ENCODE data around the gene IMPA2. TPM values are rescaled to one million over a fixed set of nuclear protein-coding genes. Genes with fewer than 3 reads are reported as not detected.
A peak's percentile ranks its signal among the peaks of the same experiment; 100 is the strongest.
"Not testable (repeated sequence)": the region's sequence is repeated elsewhere in the genome, so short reads cannot be mapped to it uniquely, and the experiment has no call there.

IMPA2 gene
- 100 to 1,000 TPM in 1 of 3 donors, 10 to 100 TPM in 2; 25.3 to 271 (median 32.6) TPM for polyA plus RNA-seq

DNA sequence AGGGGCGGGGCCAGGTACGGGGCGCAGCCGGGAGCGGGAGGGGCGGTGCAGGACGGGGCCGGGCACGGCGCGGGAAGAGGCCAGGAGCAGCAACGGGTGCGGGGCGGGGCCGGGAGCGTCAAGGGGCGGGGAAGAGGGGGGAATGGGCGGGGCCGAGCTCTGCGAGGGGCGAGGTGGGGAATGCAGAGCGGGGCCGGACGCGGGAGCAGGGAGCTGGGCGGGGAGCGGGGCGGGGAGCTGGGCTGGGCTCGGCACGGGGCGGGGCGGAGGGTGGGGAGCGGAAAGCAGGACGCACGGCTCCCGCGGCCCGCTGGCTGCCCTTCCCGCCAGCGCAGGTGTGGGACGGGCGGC is at the start of gene IMPA2:
IMPA2 (plus strand) TSS at position 316 of the 351 bp plus-strand sequence. CDS start 163 bp downstream, outside the sequence.
- 0 to 2% (median 1%) methylated on average over 12 to 42 of the region's 42 CpGs for WGBS, 3 donors
- peak within 1 kb of the TSS; percentile 31 for H3K27ac ChIP-seq (ENCODE audit: low read depth, low read length)

- 93 to 94% (median 93%) methylated on average over 14 of the region's 14 CpGs for WGBS, 3 donors
- H3K27ac ChIP-seq (ENCODE audit: low read depth, low read length): no peak overlapping the region
Observed at GRCh38 chr18:11932393-11932792, 48.9 kb upstream of the IMPA2 start.

DNA sequence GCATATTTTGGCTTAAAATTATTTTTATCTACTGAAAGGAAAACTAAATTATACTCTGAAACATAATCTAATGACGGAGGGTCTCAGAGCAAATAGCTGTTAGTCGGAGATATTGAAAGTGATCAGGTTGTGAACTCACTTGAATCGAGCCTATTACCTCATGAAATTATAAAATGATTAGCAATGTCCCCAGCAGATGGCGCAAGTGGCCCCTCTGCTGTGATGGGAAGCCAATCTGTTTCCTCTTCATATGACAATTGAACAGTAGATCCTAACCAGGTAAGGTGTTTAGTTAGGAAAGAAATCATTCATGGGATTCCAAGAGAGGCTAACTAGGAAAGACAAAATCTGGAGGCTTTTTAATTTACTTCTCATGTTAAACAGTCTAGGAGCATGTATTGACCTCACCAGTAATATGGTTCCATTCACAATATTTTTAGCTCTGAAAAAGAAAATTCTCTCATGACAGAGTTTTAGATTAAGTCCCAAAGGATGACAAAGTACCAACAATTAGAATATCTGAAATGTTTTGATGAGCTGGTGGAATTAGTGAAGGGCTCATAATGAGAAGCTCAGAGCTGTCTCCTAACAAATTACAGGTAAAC is 43.3 kb upstream of the IMPA2 start:
- H3K27ac ChIP-seq (ENCODE audit: low read depth, low read length): no peak overlapping the region
- 1 to 7% (median 2%) methylated on average over 4 of the region's 4 CpGs for WGBS, 3 donors

DNA sequence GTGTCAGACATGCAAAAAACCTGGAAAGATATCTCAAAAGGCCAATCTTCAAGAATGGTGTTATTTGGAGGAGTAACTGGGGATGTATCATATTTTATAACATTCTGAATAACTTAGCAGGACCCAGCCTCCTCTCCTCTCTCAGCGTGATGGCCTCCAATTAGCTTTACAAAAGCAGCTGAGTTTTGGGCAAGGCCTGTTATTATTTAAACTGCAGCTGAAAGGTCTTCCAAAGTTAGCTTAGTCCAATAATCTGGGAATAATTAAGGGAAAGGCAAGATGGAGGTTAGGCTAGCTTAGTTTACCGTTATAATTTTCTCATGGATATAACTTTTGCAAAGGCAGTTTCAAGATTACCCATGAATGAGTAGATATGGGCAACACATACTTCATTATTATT is 40.4 kb upstream of the IMPA2 start:
- WGBS, 3 donors: 76 to 92% (median 85%) methylated on average over 2 of the region's 2 CpGs
- no peak overlapping the region for H3K27ac ChIP-seq (ENCODE audit: low read depth, low read length)

- 77 to 86% (median 84%) methylated on average over 6 of the region's 6 CpGs for WGBS, 3 donors
- no peak overlapping the region for H3K27ac ChIP-seq (ENCODE audit: low read depth, low read length)
Observed at GRCh38 chr18:11943551-11943950, 37.8 kb upstream of the IMPA2 start.

DNA sequence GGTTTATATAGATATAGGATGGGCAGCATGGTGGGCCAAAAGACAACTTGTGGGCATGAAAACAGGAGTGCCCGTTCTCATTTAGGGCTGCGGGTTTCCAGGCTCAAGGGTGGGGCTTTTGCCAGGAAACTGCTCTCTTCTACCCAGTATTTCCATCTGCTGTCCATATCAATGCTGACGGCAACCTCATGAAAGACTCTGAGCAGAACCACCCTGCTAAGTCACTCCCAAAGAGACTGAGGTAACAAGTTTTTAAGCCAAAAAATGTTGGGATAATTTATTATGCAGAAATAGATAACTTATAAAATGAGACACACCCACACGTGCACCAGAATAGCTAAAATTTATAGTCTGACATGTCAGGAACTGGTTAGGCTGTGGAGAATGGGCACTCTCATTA is 37.1 kb upstream of the IMPA2 start:
- no peak overlapping the region for H3K27ac ChIP-seq (ENCODE audit: low read depth, low read length)
- WGBS, 3 donors: 77 to 87% (median 78%) methylated on average over 4 of the region's 4 CpGs

- WGBS, 3 donors: 71 to 94% (median 84%) methylated on average over 5 of the region's 5 CpGs
Observed at GRCh38 chr18:11944786-11945185, 36.5 kb upstream of the IMPA2 start.

DNA sequence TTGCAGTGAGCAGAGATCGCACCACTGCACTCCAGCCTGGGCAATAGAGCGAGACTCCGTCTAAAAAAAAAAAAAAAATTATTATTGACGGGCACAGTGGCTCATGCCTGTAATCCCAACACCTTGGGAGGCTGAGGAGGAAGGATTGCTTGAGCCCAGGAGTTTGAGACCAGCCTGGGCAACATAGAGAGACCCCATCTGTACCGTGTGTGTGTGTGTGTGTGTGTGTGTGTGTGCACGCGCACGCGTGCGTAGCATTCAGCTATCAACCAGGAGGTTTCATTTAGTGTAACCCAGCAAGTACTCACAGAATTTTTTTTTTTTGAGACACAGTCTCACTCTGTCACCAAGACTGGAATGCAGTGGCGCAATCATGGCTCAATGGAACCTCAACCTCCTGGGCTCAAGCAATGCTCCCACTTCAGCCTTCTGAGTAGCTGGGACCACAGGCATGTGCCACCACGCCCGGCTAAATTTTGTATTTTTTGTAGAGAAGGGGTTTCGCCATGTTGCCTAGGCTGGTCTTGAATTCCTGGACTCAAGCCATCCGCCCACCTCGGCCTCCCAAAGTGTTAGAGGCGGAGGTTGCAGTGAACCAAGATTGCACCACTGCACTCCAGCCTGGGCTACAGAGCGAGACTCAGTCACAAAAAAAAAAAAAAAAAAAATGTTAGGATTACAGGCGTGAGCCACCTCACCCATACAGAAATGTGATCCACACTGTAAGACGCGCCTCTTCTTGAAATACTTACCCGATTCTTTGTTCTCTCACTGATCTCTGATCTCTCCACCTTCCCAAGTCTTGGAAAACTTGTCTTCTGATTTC is 35.3 kb upstream of the IMPA2 start:
- 80 to 85% (median 83%) methylated on average over 22 of the region's 22 CpGs for WGBS, 3 donors
- H3K27ac ChIP-seq (ENCODE audit: low read depth, low read length): not testable (repeated sequence)

More at GRCh38 chr18:11944786-11945185, 36.5 kb upstream of the IMPA2 start:
- H3K27ac ChIP-seq (ENCODE audit: low read depth, low read length): no peak overlapping the region

GRCh38 chr18:11946756-11947155 is 34.6 kb upstream of the IMPA2 start:
- H3K27ac ChIP-seq (ENCODE audit: low read depth, low read length): peak overlapping the region; percentile 91
- 8 to 30% (median 23%) methylated on average over 3 of the region's 3 CpGs for WGBS, 3 donors

- peak overlapping the region; percentile 35 for H3K27ac ChIP-seq (ENCODE audit: low read depth, low read length)
- WGBS, 3 donors: 7 to 10% (median 8%) methylated on average over 55 of the region's 55 CpGs
Observed at GRCh38 chr18:11947214-11948191, 33.8 kb upstream of the IMPA2 start.

DNA sequence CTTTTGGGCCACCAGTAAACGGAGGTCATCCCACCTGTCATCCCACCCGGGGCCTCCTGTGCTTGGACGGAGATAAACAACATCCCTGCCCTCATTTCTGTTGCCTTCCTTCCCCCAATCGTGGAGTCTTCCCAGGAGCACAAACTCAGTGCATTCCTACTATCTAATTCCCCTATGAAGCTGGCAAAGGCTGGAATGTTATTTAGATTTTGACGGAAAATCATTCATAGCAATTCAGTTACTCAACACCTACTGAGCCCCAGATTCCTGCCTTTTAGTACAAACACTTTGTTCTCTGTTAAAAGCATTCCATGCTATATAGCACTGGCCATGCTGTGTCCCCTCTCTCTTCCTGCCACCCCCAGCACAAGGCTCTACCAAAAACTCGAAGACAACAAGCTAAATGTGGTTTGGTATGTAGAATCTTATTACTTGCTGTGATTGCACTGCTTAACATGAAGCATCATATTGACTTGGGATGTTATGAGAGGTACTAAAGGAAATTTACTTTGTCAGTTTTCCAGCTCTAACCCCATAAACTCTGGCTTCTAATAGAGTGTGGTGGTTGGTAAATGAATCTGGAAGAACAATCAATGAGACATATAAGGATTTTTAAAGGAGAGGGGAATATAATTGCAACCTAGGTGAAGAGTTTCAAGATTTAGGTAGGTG is 32.3 kb upstream of the IMPA2 start:
- no peak overlapping the region for H3K27ac ChIP-seq (ENCODE audit: low read depth, low read length)
- 41 to 78% (median 76%) methylated on average over 6 of the region's 6 CpGs for WGBS, 3 donors

DNA sequence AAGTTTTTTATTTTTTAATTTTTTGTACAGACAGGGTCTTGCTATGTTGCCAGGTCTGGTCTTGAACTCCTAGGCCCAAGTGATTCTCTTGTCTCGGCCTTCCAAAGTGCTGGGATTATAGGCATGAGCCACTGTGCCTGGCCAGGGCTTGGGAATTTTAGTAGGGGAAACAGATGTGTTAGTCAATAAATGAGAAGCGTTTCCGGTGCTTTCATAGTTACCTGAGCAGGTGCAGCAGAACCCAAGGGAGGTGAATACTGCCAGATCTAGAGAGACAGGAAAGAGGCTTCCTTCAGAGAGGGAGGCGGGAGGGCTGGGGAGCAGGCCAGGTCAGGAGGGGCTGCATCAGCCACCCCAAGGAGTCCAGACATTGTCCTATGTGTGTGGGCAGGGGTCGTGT is 30.5 kb upstream of the IMPA2 start:
- WGBS, 3 donors: 34 to 81% (median 80%) methylated on average over 5 of the region's 5 CpGs
- no peak overlapping the region for H3K27ac ChIP-seq (ENCODE audit: low read depth, low read length)

DNA sequence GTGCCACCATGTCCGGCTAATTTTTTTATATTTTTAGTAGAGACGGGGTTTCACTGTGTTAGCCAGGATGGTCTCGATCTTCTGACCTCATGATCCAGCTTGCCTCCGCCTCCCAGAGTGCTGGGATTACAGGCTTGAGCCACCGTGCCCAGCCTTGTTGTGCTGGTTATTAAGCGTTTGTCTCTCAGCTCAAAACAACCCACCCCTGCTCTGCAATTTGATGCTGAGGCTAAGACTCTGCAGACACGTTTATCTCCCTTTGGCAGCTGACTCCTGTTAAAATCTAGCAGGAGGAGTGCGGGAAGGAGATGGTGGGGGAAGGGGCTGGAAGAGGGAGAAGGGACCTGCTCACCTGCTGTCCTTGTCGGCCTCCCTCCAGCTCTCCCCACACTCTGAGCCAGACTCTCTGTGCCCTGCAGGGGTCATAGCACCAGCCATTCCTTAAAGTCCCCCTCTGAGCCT is 29.9 kb upstream of the IMPA2 start:
- WGBS, 3 donors: 44 to 82% (median 72%) methylated on average over 9 of the region's 9 CpGs
- H3K27ac ChIP-seq (ENCODE audit: low read depth, low read length): no peak overlapping the region

GRCh38 chr18:11953113-11953512 is 28.2 kb upstream of the IMPA2 start:
- whole genome bisulfite sequencing, 3 donors: 79 to 88% (median 87%) methylated on average over 5 of the region's 5 CpGs
- H3K27ac ChIP-seq (ENCODE audit: low read depth, low read length): no peak overlapping the region

DNA sequence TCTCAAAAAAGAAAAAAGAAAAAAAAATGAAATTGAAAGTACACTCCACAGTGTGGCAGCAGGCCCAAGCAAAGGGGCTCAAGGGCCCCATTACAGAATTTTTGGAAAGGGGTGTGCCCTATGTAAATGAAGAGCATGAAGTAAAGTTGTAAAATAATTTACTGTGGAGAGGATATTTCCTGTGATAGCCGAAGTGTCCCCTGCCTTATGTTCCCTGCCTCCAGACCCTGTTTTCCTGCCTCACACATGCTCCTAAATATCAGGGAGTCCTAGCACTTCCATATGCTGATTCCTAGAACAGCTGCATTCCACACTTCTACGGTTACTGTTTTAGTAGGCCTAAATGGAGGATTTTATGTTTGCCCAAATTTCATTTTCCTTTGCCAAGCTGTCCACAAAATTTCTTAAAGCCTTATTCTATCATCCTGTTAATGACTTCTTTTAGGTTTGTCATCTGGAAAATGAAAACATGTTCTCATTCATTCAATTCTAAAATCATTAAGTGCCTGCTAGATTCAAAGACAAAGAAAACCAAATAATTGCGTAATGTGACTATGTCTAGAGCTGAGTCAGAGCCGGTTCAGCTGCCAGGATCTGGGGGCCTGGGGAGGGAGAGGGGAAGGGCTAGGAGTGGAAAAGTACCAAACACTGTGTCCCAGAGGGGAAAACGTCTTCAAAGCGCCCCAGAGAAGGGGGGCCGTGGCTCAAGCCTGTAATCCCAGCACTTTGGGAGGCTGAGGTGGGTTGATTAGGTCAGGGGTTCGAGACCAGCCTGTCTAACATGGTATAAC is 25.9 kb upstream of the IMPA2 start:
- WGBS, 3 donors: 38 to 63% (median 40%) methylated on average over 8 of the region's 8 CpGs
- no peak overlapping the region for H3K27ac ChIP-seq (ENCODE audit: low read depth, low read length)

- 85 to 98% (median 96%) methylated on average over 10 of the region's 10 CpGs for WGBS, 3 donors
- H3K27ac ChIP-seq (ENCODE audit: low read depth, low read length): no peak overlapping the region
Observed at GRCh38 chr18:11956371-11957308, 24.7 kb upstream of the IMPA2 start.

Data from adipose tissue (tissue), 3 donors.